Endothelial cell of umbilical vein (primary cell): ENCODE measurements around the gene ATOH1. TPM values are rescaled to one million over a fixed set of nuclear protein-coding genes. Genes with fewer than 3 reads are reported as not detected.

ENCODE experiments used
- BruUV-seq: library from RNA; stranded (reverse); fragments of 400-500 nt; replicated peaks from 2 replicates; lab custom pipeline; 2021; lab: Mats Ljungman, UMichigan
- CTCF ChIA-PET: fragments of 300-600, 350-600 bp; sonication (Branson Sonifier 250); formaldehyde crosslinking; loops from one replicate; lab custom pipeline; 2021; ENCODE audit warnings: antibody characterized with exemption, inconsistent platforms; lab: Charles Lee
- POLR2A ChIA-PET: fragments of 300-600, 350-600 bp; sonication (Branson Sonifier 250); formaldehyde crosslinking; loops from one replicate; lab custom pipeline; 2021; ENCODE audit warnings: antibody characterized with exemption, inconsistent platforms; lab: Charles Lee
- DNase-seq: peaks from one replicate; pipeline ENCODE4 v3.0.0-alpha.2; 2011; ENCODE audit warnings: low read depth, low spot score
- FAIRE-seq: peaks from 2 replicates; lab custom pipeline; 2011; peaks lifted over from hg19 to GRCh38; lab: Jason Lieb, UNC
- H2AFZ ChIP-seq: 2 replicates; pipeline ENCODE4 v1.6.0; 2012; ENCODE audit warnings: low read depth, low read length, control low read depth, inconsistent platforms
- H3K27ac ChIP-seq: 2 replicates; pipeline ENCODE4 v1.5.1; 2011; ENCODE audit warnings: low read depth, mild to moderate bottlenecking, control low read depth, low read length, moderate library complexity; ENCODE audit not compliant: insufficient read depth
- H3K27me3 ChIP-seq, 2 experiments: 2 replicates each; pipeline versions ENCODE4 v1.6.0 to v1.6.1; 2011; ENCODE audit warnings: low read length in 2 of 2, mixed read lengths in 1 of 2; ENCODE audit not compliant: control insufficient read depth in 2 of 2, insufficient read depth in 2 of 2
- H3K36me3 ChIP-seq, 2 experiments: 2 replicates in 1 of 2; 3 replicates in 1 of 2; pipeline ENCODE4 v1.5.1; 2011; ENCODE audit warnings: low read length in 2 of 2, mild to moderate bottlenecking in 1 of 2, moderate library complexity in 1 of 2; ENCODE audit not compliant: control insufficient read depth in 2 of 2, insufficient read depth in 2 of 2; ENCODE audit errors: extremely low read depth in 1 of 2
- H3K4me1 ChIP-seq: 3 replicates; pipeline ENCODE4 v1.5.1; 2011; ENCODE audit warnings: mild to moderate bottlenecking, low read length; ENCODE audit not compliant: control insufficient read depth, insufficient read depth; ENCODE audit errors: extremely low read depth
- H3K4me2 ChIP-seq: 2 replicates; pipeline ENCODE4 v1.6.1; 2011; ENCODE audit warnings: low read length, control low read depth, mixed read lengths; ENCODE audit not compliant: insufficient read depth
- H3K4me3 ChIP-seq, 3 experiments: fragments of 200-600 bp in 1 of 3; sonication (generic), shearing (Covaris generic) in 1 of 3; replicated peaks in 1 of 3; 2 replicates each; pipeline ENCODE4 v1.5.1; 2011 to 2016; ENCODE audit warnings: control low read depth in 3 of 3, low read length in 3 of 3, mild to moderate bottlenecking in 2 of 3, inconsistent platforms in 1 of 3, low read depth in 1 of 3, moderate library complexity in 1 of 3; ENCODE audit not compliant: insufficient read depth in 1 of 3
- H3K79me2 ChIP-seq: 2 replicates; pipeline ENCODE4 v1.6.0; 2012; ENCODE audit warnings: low read length, inconsistent platforms; ENCODE audit not compliant: control insufficient read depth, insufficient read depth
- H3K9ac ChIP-seq: replicated peaks from 2 replicates; pipeline ENCODE3; 2011; ENCODE audit warnings: low read length, control low read depth; ENCODE audit not compliant: insufficient read depth; ENCODE audit errors: extremely low read depth
- H3K9me1 ChIP-seq: replicated peaks from 3 replicates; pipeline ENCODE4 v1.6.0; 2011; ENCODE audit warnings: mild to moderate bottlenecking, low read length; ENCODE audit not compliant: control insufficient read depth, insufficient read depth; ENCODE audit errors: extremely low read depth
- H3K9me3 ChIP-seq: replicated peaks from 2 replicates; pipeline ENCODE4 v1.5.1; 2012; ENCODE audit warnings: low read length, inconsistent platforms; ENCODE audit not compliant: control insufficient read depth, insufficient read depth
- H4K20me1 ChIP-seq: replicated peaks from 2 replicates; pipeline ENCODE3; 2011; ENCODE audit warnings: mild to moderate bottlenecking, low read length; ENCODE audit not compliant: control insufficient read depth, insufficient read depth; ENCODE audit errors: extremely low read depth
- EZH2 ChIP-seq: IDR thresholded peaks from 2 replicates; pipeline ENCODE4 v1.6.1; 2012; ENCODE audit warnings: borderline replicate concordance, low read depth, mild to moderate bottlenecking, moderate library complexity, low read length, inconsistent platforms; ENCODE audit not compliant: severe bottlenecking
- FOS ChIP-seq: IDR thresholded peaks from 2 replicates; pipeline ENCODE4 v1.6.1; 2011; ENCODE audit warnings: mild to moderate bottlenecking, low read length, moderate library complexity, borderline replicate concordance; ENCODE audit not compliant: insufficient read depth
- JUN ChIP-seq: IDR thresholded peaks from 2 replicates; pipeline ENCODE4 v1.6.1; 2011; ENCODE audit warnings: borderline replicate concordance, low read depth; ENCODE audit not compliant: insufficient read length, insufficient read depth
- MAX ChIP-seq: IDR thresholded peaks from 2 replicates; pipeline ENCODE4 v1.6.1; 2011; ENCODE audit not compliant: insufficient read depth, insufficient read length
- POLR2A ChIP-seq: IDR thresholded peaks from 2 replicates; pipeline ENCODE4 v1.6.1; 2012; ENCODE audit warnings: low read depth, mild to moderate bottlenecking, control low read depth, low read length
- POLR2AphosphoS5 ChIP-seq: IDR thresholded peaks from 2 replicates; pipeline ENCODE4 v1.6.1; 2012; ENCODE audit warnings: low read depth, mild to moderate bottlenecking, control low read depth, low read length, moderate library complexity; ENCODE audit not compliant: insufficient read depth
- dilution Hi-C: fragments of 300-500 bp; cut with MboI; formaldehyde crosslinking; loops from one replicate; pipeline ENCODE4 v1.15.0; 2019; ENCODE audit warnings: low sequenced_read_pairs; ENCODE audit not compliant: extremely low pct_ligation_motif_present
- intact Hi-C: fragments of 100-400 bp; cut with micrococcal nuclease; formaldehyde crosslinking; loops from one replicate; pipeline ENCODE4 v1.10.0; 2022
- polyA plus RNA-seq, 4 experiments: library from polyadenylated mRNA; depleted of rRNA in 3 of 4; stranded (reverse) in 3 of 4; unstranded in 1 of 4; fragments of >200 nt; gene quantifications; 2 replicates each; pipeline versions ENCODE4 v1.2.1 to v1.2.3, GENCODE V29; 2011 to 2012; ENCODE audit warnings: missing spikeins in 1 of 4
- total RNA-seq: library from RNA; stranded (reverse); gene quantifications from 2 replicates; pipeline ENCODE4 v1.2.3, GENCODE V29; 2021
- TF ChIP-seq, protein P1 (sequence below), 2 donors: IDR thresholded peaks; 1 replicate in 1 of 2; 2 replicates in 1 of 2; pipeline ENCODE4 v1.5.1; 2011; ENCODE audit warnings: low read length in 2 of 2, mild to moderate bottlenecking in 2 of 2, moderate library complexity in 2 of 2, control low read depth in 1 of 2, inconsistent platforms in 1 of 2, low read depth in 1 of 2; ENCODE audit not compliant: insufficient read depth in 1 of 2; ENCODE audit errors: extremely low read depth in 1 of 2

The ATOH1 gene
- total and polyA plus RNA-seq, 2 donors (not counting 3 experiments of a cell fraction or from before 2014, with no cell fraction given), result not detected

DNA sequence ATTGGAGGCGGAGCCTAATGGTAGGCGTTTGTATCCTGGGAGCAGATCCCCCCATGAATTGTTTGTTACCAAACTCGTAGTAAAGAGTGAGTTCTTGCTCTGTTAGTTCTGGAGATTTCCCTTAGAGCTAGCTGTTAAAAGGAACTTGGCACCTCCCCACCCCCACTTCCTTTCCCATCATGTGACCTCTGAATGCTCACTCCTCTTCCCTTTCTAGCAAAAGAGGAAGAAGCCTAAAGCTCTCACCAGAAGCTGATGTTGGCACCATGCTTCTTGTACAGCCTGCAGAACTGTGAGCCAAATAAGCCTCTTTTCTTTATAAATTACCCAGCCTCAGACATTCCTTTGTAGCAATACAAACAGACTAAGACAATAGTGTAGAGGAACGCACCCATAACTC is 13.8 kb upstream of the ATOH1 start:
- no peaks in the 10 kb centered on the region for H3K79me2 ChIP-seq
- no peaks in the 10 kb centered on the region for H3K36me3 ChIP-seq
- CTCF ChIA-PET, result no interaction called here
- peaks cover 1 to 15% of the 10 kb centered on the region in 2 experiments for H3K27me3 ChIP-seq
- no peak overlapping the region for H2AFZ ChIP-seq
- H3K9ac ChIP-seq, result no peak overlapping the region
- H3K4me1 ChIP-seq, result no peaks in the 10 kb centered on the region
- no peak overlapping the region for H3K4me3 ChIP-seq
- POLR2A ChIA-PET, result no interaction called here
- dilution Hi-C loops (no loop called here), intact Hi-C loops (no loop called here)
- DNase-seq, result no peak
- no TSS peak for BruUV-seq
- H3K27ac ChIP-seq, result no peak overlapping the region
- TF ChIP-seq, protein P1, sequence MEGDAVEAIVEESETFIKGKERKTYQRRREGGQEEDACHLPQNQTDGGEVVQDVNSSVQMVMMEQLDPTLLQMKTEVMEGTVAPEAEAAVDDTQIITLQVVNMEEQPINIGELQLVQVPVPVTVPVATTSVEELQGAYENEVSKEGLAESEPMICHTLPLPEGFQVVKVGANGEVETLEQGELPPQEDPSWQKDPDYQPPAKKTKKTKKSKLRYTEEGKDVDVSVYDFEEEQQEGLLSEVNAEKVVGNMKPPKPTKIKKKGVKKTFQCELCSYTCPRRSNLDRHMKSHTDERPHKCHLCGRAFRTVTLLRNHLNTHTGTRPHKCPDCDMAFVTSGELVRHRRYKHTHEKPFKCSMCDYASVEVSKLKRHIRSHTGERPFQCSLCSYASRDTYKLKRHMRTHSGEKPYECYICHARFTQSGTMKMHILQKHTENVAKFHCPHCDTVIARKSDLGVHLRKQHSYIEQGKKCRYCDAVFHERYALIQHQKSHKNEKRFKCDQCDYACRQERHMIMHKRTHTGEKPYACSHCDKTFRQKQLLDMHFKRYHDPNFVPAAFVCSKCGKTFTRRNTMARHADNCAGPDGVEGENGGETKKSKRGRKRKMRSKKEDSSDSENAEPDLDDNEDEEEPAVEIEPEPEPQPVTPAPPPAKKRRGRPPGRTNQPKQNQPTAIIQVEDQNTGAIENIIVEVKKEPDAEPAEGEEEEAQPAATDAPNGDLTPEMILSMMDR (IDR thresholded peaks at IDR 0.05; ENCODE audit: extremely low read depth in 1 of 2, insufficient read depth in 1 of 2, low read depth in 1 of 2, low read length in 2 of 2), result no peak
- TF ChIP-seq MAX (no peak), POLR2A (no peak), POLR2AphosphoS5 (no peak), EZH2 (no peak), JUN (no peak), FOS (no peak)
- no peaks in the 10 kb centered on the region for H3K9me1 ChIP-seq
- no peak overlapping the region for H3K4me2 ChIP-seq
- no peaks in the 10 kb centered on the region for H3K9me3 ChIP-seq
- H4K20me1 ChIP-seq, result no peaks in the 10 kb centered on the region
- FAIRE-seq, result no peak
